ENCODE data around the gene SSR1.
"Not testable (repeated sequence)": the region's sequence is repeated elsewhere in the genome, so short reads cannot be mapped to it uniquely, and the experiment has no call there.

Gene SSR1

GRCh38 chr6:7317538-7317937 lies 4.5 kb upstream of the SSR1 start:
- DNase-seq (ENCODE audit: low spot score) = no peak

GRCh38 chr6:7316658-7317533 lies 3.9 kb upstream of the SSR1 start:
- DNase-seq (ENCODE audit: low spot score) = no peak

GRCh38 chr6:7315948-7316365 lies 3.0 kb upstream of the SSR1 start:
- DNase-seq (ENCODE audit: low spot score) = no peak

- not testable (repeated sequence) for DNase-seq (ENCODE audit: low spot score)
Measured at GRCh38 chr6:7315087-7315947, 2.3 kb upstream of the SSR1 start.

GRCh38 chr6:7314414-7314813 lies 1.4 kb upstream of the SSR1 start:
- no peak for DNase-seq (ENCODE audit: low spot score)

- no peak for DNase-seq (ENCODE audit: low spot score)
Measured at GRCh38 chr6:7313505-7314165, 636 bp upstream of the SSR1 start.

- no peak for DNase-seq (ENCODE audit: low spot score)
Measured at GRCh38 chr6:7311917-7312615, 933 bp downstream of the SSR1 start.

GRCh38 chr6:7311176-7311575 lies 1.8 kb downstream of the SSR1 start:
- DNase-seq (ENCODE audit: low spot score) = no peak

GRCh38 chr6:7309050-7309449 lies 3.9 kb downstream of the SSR1 start:
- DNase-seq (ENCODE audit: low spot score) = no peak

GRCh38 chr6:7307533-7307932 lies 5.5 kb downstream of the SSR1 start:
- no peak for DNase-seq (ENCODE audit: low spot score)

- no peak for DNase-seq (ENCODE audit: low spot score)
Measured at GRCh38 chr6:7304821-7305220, 8.2 kb downstream of the SSR1 start.

- no peak for DNase-seq (ENCODE audit: low spot score)
Measured at GRCh38 chr6:7301702-7302101, 11.3 kb downstream of the SSR1 start.

- DNase-seq (ENCODE audit: low spot score) = no peak
Measured at GRCh38 chr6:7300926-7301325, 12.1 kb downstream of the SSR1 start.

- DNase-seq (ENCODE audit: low spot score) = no peak
Measured at GRCh38 chr6:7298113-7298512, 14.9 kb downstream of the SSR1 start.

- no peak for DNase-seq (ENCODE audit: low spot score)
Measured at GRCh38 chr6:7296602-7297001, 16.4 kb downstream of the SSR1 start.

GRCh38 chr6:7295916-7296315 lies 17.1 kb downstream of the SSR1 start:
- DNase-seq (ENCODE audit: low spot score) = no peak

GRCh38 chr6:7292596-7293255 lies 20.3 kb downstream of the SSR1 start:
- DNase-seq (ENCODE audit: low spot score) = no peak

- DNase-seq (ENCODE audit: low spot score) = no peak
Measured at GRCh38 chr6:7290079-7290478, 22.9 kb downstream of the SSR1 start.

GRCh38 chr6:7285416-7285815 lies 27.6 kb downstream of the SSR1 start:
- DNase-seq (ENCODE audit: low spot score) = no peak

- no peak for DNase-seq (ENCODE audit: low spot score)
Measured at GRCh38 chr6:7283676-7284075, 29.3 kb downstream of the SSR1 start.
